H1 (cell line): Measurements from ENCODE around the gene GBP5. TPM values are rescaled to one million over a fixed set of nuclear protein-coding genes. Genes with fewer than 3 reads are reported as not detected.

Source experiments
- CTCF ChIA-PET: fragments of 300-600 bp; sonication (Branson Sonifier 250); formaldehyde crosslinking; loops from one replicate; lab custom pipeline; 2021; ENCODE audit not compliant: partially characterized antibody; lab: Charles Lee
- POLR2A ChIA-PET: fragments of 300-600 bp; sonication (Branson Sonifier 250); formaldehyde crosslinking; loops from one replicate; lab custom pipeline; 2021; ENCODE audit warnings: inconsistent platforms; ENCODE audit not compliant: partially characterized antibody; lab: Charles Lee
- DNase-seq, 2 experiments: peaks; one replicate each; pipeline versions ENCODE4 v3.0.0 to v3.0.0-alpha.2; 2010 to 2022; ENCODE audit warnings: low spot score in 2 of 2, low read depth in 1 of 2, mixed read lengths in 1 of 2
- FAIRE-seq: peaks from 2 replicates; lab custom pipeline; 2011; peaks lifted over from hg19 to GRCh38; lab: Jason Lieb, UNC
- H2AFZ ChIP-seq: 2 replicates; pipeline ENCODE4 v1.8.1; 2012; ENCODE audit warnings: low read length, inconsistent platforms
- H2AK5ac ChIP-seq: 2 replicates; pipeline ENCODE4 v1.6.1; 2013; ENCODE audit warnings: low read depth, low read length
- H2BK120ac ChIP-seq: replicated peaks from 2 replicates; pipeline ENCODE3; 2013; ENCODE audit warnings: low read depth, low read length, inconsistent platforms
- H2BK12ac ChIP-seq: 2 replicates; pipeline ENCODE4 v1.6.1; 2013; ENCODE audit warnings: low read depth, low read length
- H2BK15ac ChIP-seq: 2 replicates; pipeline ENCODE4 v1.6.1; 2013; ENCODE audit warnings: low read length
- H2BK20ac ChIP-seq: 2 replicates; pipeline ENCODE4 v1.6.1; 2013; ENCODE audit warnings: low read length
- H2BK5ac ChIP-seq: 2 replicates; pipeline ENCODE4 v1.6.1; 2013; ENCODE audit warnings: low read depth, low read length
- H3K14ac ChIP-seq: 2 replicates; pipeline ENCODE4 v1.6.1; 2013; ENCODE audit warnings: inconsistent platforms; ENCODE audit not compliant: insufficient read length
- H3K18ac ChIP-seq: 2 replicates; pipeline ENCODE4 v1.6.1; 2013; ENCODE audit warnings: low read length; ENCODE audit errors: extremely low read depth
- H3K23ac ChIP-seq: 2 replicates; pipeline ENCODE4 v1.6.1; 2013; ENCODE audit warnings: inconsistent platforms; ENCODE audit not compliant: insufficient read length
- H3K23me2 ChIP-seq: 2 replicates; pipeline ENCODE4 v1.6.1; 2013; ENCODE audit warnings: low read depth, low read length
- H3K27ac ChIP-seq: 2 replicates; pipeline ENCODE4 v1.6.1; 2011; ENCODE audit warnings: low read depth, low read length, inconsistent platforms
- H3K27me3 ChIP-seq, 4 experiments: replicated peaks in 1 of 4; 1 replicate in 1 of 4; 2 replicates in 3 of 4; pipeline versions ENCODE4 v1.6.1 to v1.8.1; 2011 to 2013; ENCODE audit warnings: low read length in 3 of 4, mild to moderate bottlenecking in 3 of 4, inconsistent platforms in 2 of 4, mixed read lengths in 2 of 4, moderate library complexity in 1 of 4; ENCODE audit not compliant: control insufficient read depth in 3 of 4, insufficient read depth in 3 of 4; ENCODE audit errors: extremely low read depth in 1 of 4
- H3K36me3 ChIP-seq, 4 experiments: 2 replicates each; pipeline versions ENCODE4 v1.6.1 to v1.8.1; 2011 to 2013; ENCODE audit warnings: mild to moderate bottlenecking in 4 of 4, low read length in 3 of 4, moderate library complexity in 2 of 4, control low read depth in 1 of 4, inconsistent platforms in 1 of 4; ENCODE audit not compliant: insufficient read depth in 4 of 4, control insufficient read depth in 2 of 4
- H3K4ac ChIP-seq: replicated peaks from 2 replicates; pipeline ENCODE3; 2013; ENCODE audit warnings: low read length, low read depth, mixed read lengths, inconsistent platforms; ENCODE audit not compliant: insufficient read length
- H3K4me1 ChIP-seq, 4 experiments: replicated peaks in 1 of 4; 1 replicate in 1 of 4; 2 replicates in 3 of 4; pipeline versions ENCODE4 v1.6.1 to v1.8.1; 2011 to 2013; ENCODE audit warnings: low read length in 3 of 4, inconsistent platforms in 2 of 4, mixed read lengths in 1 of 4; ENCODE audit not compliant: insufficient read depth in 4 of 4, control insufficient read depth in 3 of 4
- H3K4me2 ChIP-seq, 2 experiments: 2 replicates each; pipeline versions ENCODE4 v1.6.1 to v1.8.1; 2011 to 2013; ENCODE audit warnings: low read depth in 2 of 2, low read length in 2 of 2, control low read depth in 1 of 2, inconsistent platforms in 1 of 2, mild to moderate bottlenecking in 1 of 2; ENCODE audit not compliant: insufficient read depth in 1 of 2
- H3K4me3 ChIP-seq, 4 experiments: fragments of 200-600, 300-600 bp in 1 of 4; sonication (generic), shearing (Covaris generic), sonication (Bioruptor Twin) in 1 of 4; 2 replicates each; pipeline versions ENCODE4 v1.5.1 to v1.8.1; 2011 to 2016; ENCODE audit warnings: low read length in 4 of 4, low read depth in 3 of 4, control low read depth in 2 of 4, inconsistent platforms in 2 of 4, mild to moderate bottlenecking in 2 of 4, mixed read lengths in 1 of 4, moderate library complexity in 1 of 4; ENCODE audit not compliant: insufficient read depth in 2 of 4; ENCODE audit errors: extremely low read depth in 1 of 4
- H3K56ac ChIP-seq: replicated peaks from 2 replicates; pipeline ENCODE3; 2013; ENCODE audit warnings: low read depth, mild to moderate bottlenecking, mixed read lengths, low read length, inconsistent platforms; ENCODE audit not compliant: insufficient read length
- H3K79me1 ChIP-seq: 2 replicates; pipeline ENCODE4 v1.6.1; 2013; ENCODE audit warnings: low read depth, low read length, control low read depth
- H3K79me2 ChIP-seq, 2 experiments: 2 replicates each; pipeline versions ENCODE4 v1.6.1 to v1.8.1; 2012 to 2013; ENCODE audit warnings: low read length in 2 of 2, mild to moderate bottlenecking in 2 of 2, inconsistent platforms in 1 of 2; ENCODE audit not compliant: insufficient read depth in 2 of 2, control insufficient read depth in 1 of 2
- H3K9ac ChIP-seq, 4 experiments: replicated peaks in 1 of 4; 1 replicate in 1 of 4; 2 replicates in 3 of 4; pipeline versions ENCODE4 v1.6.1 to v1.8.1; 2011 to 2013; ENCODE audit warnings: low read depth in 3 of 4, low read length in 3 of 4, control low read depth in 2 of 4, mild to moderate bottlenecking in 2 of 4, moderate library complexity in 2 of 4, inconsistent platforms in 1 of 4; ENCODE audit errors: extremely low read depth in 1 of 4
- H3K9me3 ChIP-seq, 2 experiments: 2 replicates each; pipeline versions ENCODE4 v1.6.1 to v1.8.1; 2012 to 2013; ENCODE audit warnings: mild to moderate bottlenecking in 2 of 2, moderate library complexity in 2 of 2, control low read depth in 1 of 2, inconsistent platforms in 1 of 2, low read depth in 1 of 2, low read length in 1 of 2, mixed read lengths in 1 of 2; ENCODE audit not compliant: insufficient read depth in 2 of 2
- H4K20me1 ChIP-seq, 2 experiments: replicated peaks in 1 of 2; 2 replicates each; pipeline versions ENCODE3 to v1.8.1; 2011 to 2013; ENCODE audit warnings: inconsistent platforms in 2 of 2, low read length in 2 of 2, mild to moderate bottlenecking in 1 of 2; ENCODE audit not compliant: insufficient read depth in 2 of 2, control insufficient read depth in 1 of 2
- H4K5ac ChIP-seq: 2 replicates; pipeline ENCODE4 v1.6.1; 2013; ENCODE audit warnings: low read length, low read depth, mixed read lengths, inconsistent platforms; ENCODE audit not compliant: insufficient read length
- H4K8ac ChIP-seq: 2 replicates; pipeline ENCODE4 v1.8.0; 2013; ENCODE audit warnings: mild to moderate bottlenecking, moderate library complexity, low read length, inconsistent platforms; ENCODE audit not compliant: insufficient read depth; ENCODE audit errors: extremely low read depth
- H4K91ac ChIP-seq: replicated peaks from 2 replicates; pipeline ENCODE3; 2013; ENCODE audit warnings: low read length, mixed read lengths, inconsistent platforms; ENCODE audit not compliant: insufficient read length
- ATF3 ChIP-seq: IDR thresholded peaks from 2 replicates; pipeline ENCODE4 v1.6.1; 2011; ENCODE audit warnings: low read depth, mild to moderate bottlenecking, low read length; ENCODE audit not compliant: insufficient read depth
- CTCF ChIP-seq, 3 experiments: IDR thresholded peaks; 1 replicate in 2 of 3; 2 replicates in 1 of 3; pipeline versions ENCODE4 v1.5.1 to v1.6.1; 2011; ENCODE audit warnings: low read length in 3 of 3, mild to moderate bottlenecking in 3 of 3, inconsistent platforms in 2 of 3, low read depth in 1 of 3, moderate library complexity in 1 of 3; ENCODE audit not compliant: insufficient read depth in 1 of 3; ENCODE audit errors: control extremely low read depth in 1 of 3
- WGBS, 2 experiments: shearing (Covaris generic) in 1 of 2; methylation state at CpG; one replicate each; pipeline versions ENCODE4 v1.1.6 to v1.1.7; 2013 to 2015; ENCODE audit warnings: low lambda C conversion rate in 2 of 2, mixed read lengths in 2 of 2, inconsistent platforms in 1 of 2, low coverage in 1 of 2, missing lambda C conversion rate in 1 of 2; ENCODE audit not compliant: insufficient replicate concordance in 2 of 2, insufficient coverage in 1 of 2, insufficient read length in 1 of 2; ENCODE audit errors: extremely low coverage in 1 of 2, missing lambda C conversion rate in 1 of 2; 5-methylcytosine and 5-hydroxymethylcytosine counted together
- polyA plus RNA-seq, 7 experiments: library from polyadenylated mRNA; depleted of rRNA in 3 of 7; stranded (reverse) in 5 of 7; unstranded in 2 of 7; fragments of >200 nt in 5 of 7; fragments of 200-250 nt in 2 of 7; gene quantifications; 1 replicate in 5 of 7; 2 replicates in 1 of 7; 4 replicates in 1 of 7; pipeline versions ENCODE4 v1.2.1 to v1.2.3, GENCODE V29; 2011 to 2013; ENCODE audit warnings: missing spikeins in 2 of 7, mixed read lengths in 2 of 7
- total RNA-seq: library from RNA; stranded (reverse); fragmentation: NEBNext Ultra II Directional; extraction: Animal tissue kit (Norgen Biotek cat#: 25700); gene quantifications from 2 replicates; pipeline ENCODE4 v1.2.1, GENCODE V29; 2021

The GBP5 gene
- total and polyA plus RNA-seq, 2 of the 8 experiments (the other 6 are each of a cell fraction or from before 2014, with no cell fraction given) = not detected

GRCh38 chr1:89260566-89261255, 11.9 kb downstream of the GBP5 start:
- Histone ChIP-seq H3K14ac (no peak overlapping the region), H2BK5ac (no peak overlapping the region), H2BK15ac (no peak overlapping the region), H2BK20ac (no peak overlapping the region), H3K9ac (no peak overlapping the region), H3K23ac (no peak overlapping the region), H3K56ac (no peak overlapping the region), H2AFZ (no peak overlapping the region), H4K8ac (no peak overlapping the region), H2BK120ac (no peak overlapping the region), H3K23me2 (no peaks in the 10 kb centered on the region), H3K27me3 (no peaks in the 10 kb centered on the region), H4K91ac (no peak overlapping the region), H3K4me2 (no peak overlapping the region), H3K79me2 (no peaks in the 10 kb centered on the region), H3K9me3 (no peaks in the 10 kb centered on the region), H4K5ac (no peak overlapping the region), H2AK5ac (no peak overlapping the region), H2BK12ac (no peak overlapping the region), H3K27ac (no peak overlapping the region), H3K79me1 (no peaks in the 10 kb centered on the region), H3K4me1 (peaks cover 0 to 3% (median 1%) of the 10 kb centered on the region in 4 experiments; a peak in 2 of 7 replicates), H3K18ac (no peak overlapping the region), H4K20me1 (no peaks in the 10 kb centered on the region), H3K4ac (no peak overlapping the region), H3K4me3 (no peak overlapping the region), H3K36me3 (no peaks in the 10 kb centered on the region)
- WGBS, 2 experiments = 89% methylated on average over 5 of the region's 5 CpGs; no CpG with 5 or more reads in 1 of the 2 experiments
- TF ChIP-seq CTCF (IDR thresholded peaks at IDR 0.05; ENCODE audit: control extremely low read depth in 1 of 3, insufficient read depth in 1 of 3, low read depth in 1 of 3, low read length in 3 of 3) (no peak), ATF3 (no peak)
- POLR2A ChIA-PET = no interaction called here
- no peak for FAIRE-seq
- CTCF ChIA-PET = interaction anchor here (1.4 to 1.5 kb wide), 2 partner anchors 97 to 287 kb away, joined by 3 to 4 read pairs; no protein-coding TSS in a partner anchor
- no peak for DNase-seq
